Astrocyte (in vitro differentiated cells and primary cell): ENCODE measurements around the gene YIPF6. TPM values are rescaled to one million over a fixed set of nuclear protein-coding genes. Genes with fewer than 3 reads are reported as not detected.
A peak's percentile ranks its signal among the peaks of the same experiment; 100 is the strongest.

Experiments used
- DNase-seq: peaks from one replicate; pipeline ENCODE4 v3.0.0-alpha.2; 2010; ENCODE audit warnings: low read depth
- FAIRE-seq: peaks from 2 replicates; lab custom pipeline; 2011; peaks lifted over from hg19 to GRCh38; lab: Jason Lieb, UNC
- H2AFZ ChIP-seq: 2 replicates; pipeline ENCODE4 v1.6.0; 2012; ENCODE audit warnings: low read depth, low read length, inconsistent platforms
- H3K27ac ChIP-seq: 2 replicates; pipeline ENCODE4 v1.5.1; 2011; ENCODE audit warnings: low read depth, low read length, inconsistent platforms
- H3K27me3 ChIP-seq: 2 replicates; pipeline ENCODE4 v1.6.0; 2011; ENCODE audit warnings: low read length, inconsistent platforms; ENCODE audit not compliant: insufficient read depth
- H3K36me3 ChIP-seq: 2 replicates; pipeline ENCODE4 v1.5.1; 2011; ENCODE audit warnings: low read length, inconsistent platforms; ENCODE audit not compliant: insufficient read depth
- H3K4me1 ChIP-seq: 2 replicates; pipeline ENCODE4 v1.5.1; 2011; ENCODE audit warnings: low read length, inconsistent platforms; ENCODE audit not compliant: insufficient read depth
- H3K4me2 ChIP-seq: 2 replicates; pipeline ENCODE4 v1.6.0; 2012; ENCODE audit warnings: low read length, inconsistent platforms
- H3K4me3 ChIP-seq: 2 replicates; pipeline ENCODE4 v1.5.1; 2011; ENCODE audit warnings: low read depth, mild to moderate bottlenecking, low read length, inconsistent platforms; ENCODE audit not compliant: insufficient read depth
- H3K79me2 ChIP-seq: 2 replicates; pipeline ENCODE4 v1.6.0; 2012; ENCODE audit warnings: mild to moderate bottlenecking, low read length, inconsistent platforms; ENCODE audit not compliant: insufficient read depth
- H3K9ac ChIP-seq: 2 replicates; pipeline ENCODE4 v1.6.0; 2012; ENCODE audit warnings: mild to moderate bottlenecking, low read length, inconsistent platforms
- H3K9me3 ChIP-seq: 2 replicates; pipeline ENCODE4 v1.5.1; 2012; ENCODE audit warnings: low read depth, mild to moderate bottlenecking, low read length, inconsistent platforms; ENCODE audit not compliant: insufficient read depth
- H4K20me1 ChIP-seq: 2 replicates; pipeline ENCODE4 v1.6.0; 2012; ENCODE audit warnings: low read length, inconsistent platforms; ENCODE audit not compliant: insufficient read depth
- H3K27ac Mint-ChIP-seq: one replicate; pipeline ENCODE4 v1.8.0; 2021; ENCODE audit warnings: mild to moderate bottlenecking, mixed read lengths; ENCODE audit not compliant: unreplicated experiment
- H3K27me3 Mint-ChIP-seq: one replicate; pipeline ENCODE4 v1.8.0; 2021; ENCODE audit warnings: low read depth, mixed read lengths; ENCODE audit not compliant: unreplicated experiment
- H3K36me3 Mint-ChIP-seq: one replicate; pipeline ENCODE4 v1.8.0; 2021; ENCODE audit warnings: low read depth, mixed read lengths; ENCODE audit not compliant: unreplicated experiment
- H3K4me1 Mint-ChIP-seq: one replicate; pipeline ENCODE4 v1.8.0; 2021; ENCODE audit warnings: low read depth, mixed read lengths; ENCODE audit not compliant: unreplicated experiment
- H3K4me3 Mint-ChIP-seq: one replicate; pipeline ENCODE4 v1.8.0; 2021; ENCODE audit warnings: mild to moderate bottlenecking, moderate library complexity, mixed read lengths; ENCODE audit not compliant: unreplicated experiment
- H3K9me3 Mint-ChIP-seq: one replicate; pipeline ENCODE4 v1.8.0; 2021; ENCODE audit warnings: mild to moderate bottlenecking, mixed read lengths; ENCODE audit not compliant: unreplicated experiment
- EZH2 ChIP-seq: IDR thresholded peaks from 2 replicates; pipeline ENCODE4 v1.6.1; 2012; ENCODE audit warnings: mild to moderate bottlenecking, low read length, inconsistent platforms; ENCODE audit not compliant: insufficient read depth
- total RNA-seq: library from RNA; stranded (reverse); gene quantifications from 2 replicates; pipeline ENCODE4 v1.2.1, GENCODE V29; 2021
- TF ChIP-seq, protein P1 (sequence below): IDR thresholded peaks from 2 replicates; pipeline ENCODE4 v1.5.1; 2011; ENCODE audit warnings: low read depth, mild to moderate bottlenecking, inconsistent platforms, low read length, moderate library complexity; ENCODE audit not compliant: insufficient read depth

Gene YIPF6
- total RNA-seq, 1 donor from 2014 or later = 33.0 TPM

DNA sequence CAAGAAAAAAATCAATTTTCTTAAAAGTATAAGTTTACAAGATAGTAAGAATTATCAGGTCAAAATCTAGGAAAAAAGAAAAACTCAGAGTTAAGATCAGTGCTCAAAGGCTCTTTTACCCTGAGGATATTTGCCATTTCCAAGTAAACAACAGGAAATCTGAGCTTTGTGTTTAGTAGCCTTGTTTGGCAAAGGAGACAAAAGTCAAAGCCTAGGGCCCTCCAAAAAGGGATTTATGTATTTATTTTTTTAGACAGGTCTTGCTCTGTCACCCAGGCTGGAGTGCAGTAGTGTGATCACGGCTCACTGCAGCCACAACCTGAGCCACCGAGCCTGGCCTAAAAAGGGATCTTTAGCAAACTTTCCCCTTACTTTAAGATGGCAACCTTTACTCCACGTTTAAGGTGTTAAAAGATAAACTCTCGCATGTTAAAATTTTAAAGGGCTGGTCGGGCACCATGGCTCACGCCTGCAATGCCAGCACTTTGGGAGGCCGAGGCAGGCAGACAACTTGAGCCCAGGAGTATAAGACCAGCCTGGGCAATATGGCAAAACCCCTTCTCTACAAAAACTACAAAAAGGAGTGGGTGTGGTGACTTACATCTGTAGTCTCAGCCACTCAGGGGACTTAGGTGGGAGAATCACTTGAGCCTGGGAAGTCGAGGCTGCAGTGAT is 44.2 kb upstream of the YIPF6 start:
- FAIRE-seq (no peak), DNase-seq (no peak)
- no peak overlapping the region for H3K4me3 ChIP-seq
- no peaks in the 10 kb centered on the region for H3K4me1 ChIP-seq
- Mint-ChIP-seq H3K36me3 (no peaks in the 10 kb centered on the region), H3K9me3 (no peaks in the 10 kb centered on the region), H3K4me1 (no peaks in the 10 kb centered on the region), H3K4me3 (no peak overlapping the region), H3K27ac (no peak overlapping the region), H3K27me3 (no peaks in the 10 kb centered on the region)
- H2AFZ ChIP-seq = no peak overlapping the region
- no peaks in the 10 kb centered on the region for H3K27me3 ChIP-seq
- H3K27ac ChIP-seq = no peak overlapping the region
- no peak overlapping the region for H3K4me2 ChIP-seq
- no peaks in the 10 kb centered on the region for H3K79me2 ChIP-seq
- no peaks in the 10 kb centered on the region for H3K36me3 ChIP-seq
- TF ChIP-seq, protein P1, sequence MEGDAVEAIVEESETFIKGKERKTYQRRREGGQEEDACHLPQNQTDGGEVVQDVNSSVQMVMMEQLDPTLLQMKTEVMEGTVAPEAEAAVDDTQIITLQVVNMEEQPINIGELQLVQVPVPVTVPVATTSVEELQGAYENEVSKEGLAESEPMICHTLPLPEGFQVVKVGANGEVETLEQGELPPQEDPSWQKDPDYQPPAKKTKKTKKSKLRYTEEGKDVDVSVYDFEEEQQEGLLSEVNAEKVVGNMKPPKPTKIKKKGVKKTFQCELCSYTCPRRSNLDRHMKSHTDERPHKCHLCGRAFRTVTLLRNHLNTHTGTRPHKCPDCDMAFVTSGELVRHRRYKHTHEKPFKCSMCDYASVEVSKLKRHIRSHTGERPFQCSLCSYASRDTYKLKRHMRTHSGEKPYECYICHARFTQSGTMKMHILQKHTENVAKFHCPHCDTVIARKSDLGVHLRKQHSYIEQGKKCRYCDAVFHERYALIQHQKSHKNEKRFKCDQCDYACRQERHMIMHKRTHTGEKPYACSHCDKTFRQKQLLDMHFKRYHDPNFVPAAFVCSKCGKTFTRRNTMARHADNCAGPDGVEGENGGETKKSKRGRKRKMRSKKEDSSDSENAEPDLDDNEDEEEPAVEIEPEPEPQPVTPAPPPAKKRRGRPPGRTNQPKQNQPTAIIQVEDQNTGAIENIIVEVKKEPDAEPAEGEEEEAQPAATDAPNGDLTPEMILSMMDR = no peak
- TF ChIP-seq EZH2 = no peak
- H3K9ac ChIP-seq = no peak overlapping the region
- no peaks in the 10 kb centered on the region for H4K20me1 ChIP-seq
- H3K9me3 ChIP-seq = no peaks in the 10 kb centered on the region

DNA sequence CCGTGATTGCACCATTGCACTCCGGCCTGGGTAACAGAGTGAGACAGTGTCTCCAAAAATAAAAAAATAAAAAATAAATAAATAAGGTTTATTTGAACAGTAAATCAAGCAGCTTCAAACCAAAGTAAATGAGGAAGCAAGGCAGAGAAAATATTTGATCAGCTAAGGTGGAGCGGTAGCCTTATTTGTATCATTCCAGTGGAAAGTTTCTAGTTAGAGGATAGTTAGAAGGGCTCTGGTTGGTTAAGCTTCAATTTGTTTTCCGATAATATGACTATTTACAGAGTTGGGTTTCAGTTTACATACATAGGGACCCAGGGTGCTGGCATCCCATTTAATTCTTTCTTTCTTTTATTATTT is 43.7 kb upstream of the YIPF6 start:
- no peak overlapping the region for H3K27ac ChIP-seq

DNA sequence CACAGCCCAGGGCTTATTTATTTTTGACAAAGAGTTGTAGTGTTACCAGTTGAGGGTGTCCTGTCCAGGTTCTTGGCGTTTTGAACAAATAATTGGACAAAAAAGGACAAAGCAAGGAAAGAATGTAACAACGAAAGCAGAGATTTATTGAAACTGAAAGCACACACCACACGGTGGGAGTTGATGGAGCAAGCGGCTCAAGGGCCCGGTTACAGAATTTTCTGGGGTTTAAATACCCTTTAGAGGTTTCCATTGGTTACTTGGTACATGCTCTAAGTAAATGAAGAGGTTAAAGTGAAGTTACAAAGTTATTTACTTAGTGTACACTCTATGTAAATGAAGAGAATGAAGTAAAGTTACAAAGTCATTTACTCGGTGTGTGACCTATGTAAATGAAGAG is 37.8 kb upstream of the YIPF6 start:
- H3K9ac ChIP-seq = no peak overlapping the region
- H3K9me3 ChIP-seq = no peaks in the 10 kb centered on the region
- peak overlapping the region; percentile 41 for H3K27ac Mint-ChIP-seq
- no peaks in the 10 kb centered on the region for H3K4me1 ChIP-seq
- H3K4me3 Mint-ChIP-seq = no peak overlapping the region
- no peak overlapping the region for H2AFZ ChIP-seq
- H3K27ac ChIP-seq = no peak overlapping the region
- TF ChIP-seq, protein P1 = no peak
- TF ChIP-seq EZH2 = no peak
- no peaks in the 10 kb centered on the region for H3K36me3 ChIP-seq
- no peaks in the 10 kb centered on the region for H3K27me3 Mint-ChIP-seq
- FAIRE-seq (peak; percentile 49), DNase-seq (no peak)
- no peaks in the 10 kb centered on the region for H3K9me3 Mint-ChIP-seq
- H3K4me2 ChIP-seq = no peak overlapping the region
- H3K4me1 Mint-ChIP-seq = no peaks in the 10 kb centered on the region
- no peaks in the 10 kb centered on the region for H3K27me3 ChIP-seq
- H3K79me2 ChIP-seq = no peaks in the 10 kb centered on the region
- H4K20me1 ChIP-seq = no peaks in the 10 kb centered on the region
- no peaks in the 10 kb centered on the region for H3K36me3 Mint-ChIP-seq
- H3K4me3 ChIP-seq = no peak overlapping the region

More for the DNA sequence above, 43.7 kb upstream of the YIPF6 start:
- Histone ChIP-seq H3K79me2 (no peaks in the 10 kb centered on the region), H3K4me1 (no peaks in the 10 kb centered on the region), H3K9me3 (no peaks in the 10 kb centered on the region), H3K4me3 (no peak overlapping the region), H4K20me1 (no peaks in the 10 kb centered on the region), H3K9ac (no peak overlapping the region), H2AFZ (no peak overlapping the region), H3K36me3 (no peaks in the 10 kb centered on the region), H3K4me2 (no peak overlapping the region), H3K27me3 (no peaks in the 10 kb centered on the region)
- Mint-ChIP-seq H3K9me3 (no peaks in the 10 kb centered on the region), H3K27ac (no peak overlapping the region), H3K4me1 (no peaks in the 10 kb centered on the region), H3K27me3 (no peaks in the 10 kb centered on the region), H3K4me3 (no peak overlapping the region), H3K36me3 (no peaks in the 10 kb centered on the region)
- no peak for FAIRE-seq
- TF ChIP-seq EZH2 = no peak
- TF ChIP-seq, protein P1 = no peak
- no peak for DNase-seq
